HG03378 (cell line): Measurements from ENCODE around the gene RTN4R.
A peak's percentile ranks its signal among the peaks of the same experiment; 100 is the strongest.

ENCODE experiments used
- ATAC-seq: cut with Tn5 transposase; IDR thresholded peaks from one replicate; pipeline ENCODE4 v1.9.1; 2021; ENCODE audit warnings: mild to moderate bottlenecking, moderate library complexity; ENCODE audit not compliant: unreplicated experiment

The RTN4R gene

GRCh38 chr22:20218987-20219386 is 49.1 kb downstream of the RTN4R start:
- ATAC-seq, result no peak

GRCh38 chr22:20218326-20218872 is 49.7 kb downstream of the RTN4R start:
- no peak for ATAC-seq

- ATAC-seq, result no peak
Measured at GRCh38 chr22:20217563-20217962, 50.6 kb downstream of the RTN4R start.

- no peak for ATAC-seq
Measured at GRCh38 chr22:20216863-20217499, 51.1 kb downstream of the RTN4R start.

- no peak for ATAC-seq
Measured at GRCh38 chr22:20215742-20216141, 52.4 kb downstream of the RTN4R start.

- no peak for ATAC-seq
Measured at GRCh38 chr22:20214853-20215252, 53.3 kb downstream of the RTN4R start.

GRCh38 chr22:20213833-20214708 is 54.0 kb downstream of the RTN4R start:
- no peak for ATAC-seq

GRCh38 chr22:20212754-20213699 is 55.1 kb downstream of the RTN4R start:
- no peak for ATAC-seq

GRCh38 chr22:20211997-20212753 is 55.9 kb downstream of the RTN4R start:
- no peak for ATAC-seq

- ATAC-seq, result no peak
Measured at GRCh38 chr22:20211409-20211996, 56.6 kb downstream of the RTN4R start.

- no peak for ATAC-seq
Measured at GRCh38 chr22:20210473-20211059, 57.6 kb downstream of the RTN4R start.

- ATAC-seq, result no peak
Measured at GRCh38 chr22:20209761-20210250, 58.3 kb downstream of the RTN4R start.

- no peak for ATAC-seq
Measured at GRCh38 chr22:20208713-20209310, 59.3 kb downstream of the RTN4R start.

GRCh38 chr22:20207277-20208025 is 60.7 kb downstream of the RTN4R start:
- no peak for ATAC-seq

- peak; percentile 16 for ATAC-seq
Measured at GRCh38 chr22:20206709-20207215, 61.4 kb downstream of the RTN4R start.

GRCh38 chr22:20205964-20206708 is 62.0 kb downstream of the RTN4R start:
- peak; percentile 64 for ATAC-seq

- ATAC-seq, result no peak
Measured at GRCh38 chr22:20205464-20205963, 62.6 kb downstream of the RTN4R start.
